ENCODE measurements around the gene CYP4F3. TPM values are rescaled to one million over a fixed set of nuclear protein-coding genes. Genes with fewer than 3 reads are reported as not detected.
"Not testable (repeated sequence)": the region's sequence is repeated elsewhere in the genome, so short reads cannot be mapped to it uniquely, and the experiment has no call there.

Gene CYP4F3
- total RNA-seq, 4 donors from 2014 or later, result 6.3 to 9.7 (median 8.4) TPM

GRCh38 chr19:15673176-15673654, 32.5 kb downstream of the CYP4F3 start:
- 20 to 24% methylated on average over 9 of the region's 9 CpGs for WGBS, 2 donors
- intact Hi-C loops (cut with DNase I; ENCODE audit: low total_unique reads), result no loop called here
- DNase-seq (ENCODE audit: low spot score in 2 of 2), result no peak
- no peak for TF ChIP-seq POLR2A (IDR thresholded peaks at IDR 0.05)
- H3K4me3 ChIP-seq (ENCODE audit: low read depth, poor library complexity, severe bottlenecking), result no peak overlapping the region

DNA sequence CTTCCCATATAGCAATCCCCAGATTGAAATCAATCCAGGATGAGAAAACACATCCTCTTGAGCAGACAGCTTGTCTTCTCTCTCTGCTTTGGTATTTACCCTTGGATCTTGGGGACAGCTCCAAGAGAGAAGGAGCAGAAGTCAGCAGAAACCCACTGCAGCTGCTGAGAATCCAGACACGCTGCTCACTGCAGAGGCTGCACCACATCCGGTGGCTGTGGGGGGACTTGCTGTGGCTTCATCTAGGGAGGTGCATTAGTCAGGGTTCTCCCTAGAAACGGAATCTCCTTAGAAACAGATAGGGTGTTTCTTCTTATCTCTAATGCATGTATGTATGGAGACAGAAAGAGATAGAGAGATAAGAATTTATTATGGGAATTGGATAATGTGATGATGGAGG, 34.9 kb downstream of the CYP4F3 start:
- no peak overlapping the region for H3K4me3 ChIP-seq (ENCODE audit: low read depth, poor library complexity, severe bottlenecking)
- intact Hi-C loops (cut with DNase I; ENCODE audit: low total_unique reads), result no loop called here
- 16 to 52% methylated on average over 3 of the region's 3 CpGs for WGBS, 2 donors
- DNase-seq (ENCODE audit: low spot score in 2 of 2), result no peak
- TF ChIP-seq POLR2A (IDR thresholded peaks at IDR 0.05), result no peak
- TF ChIP-seq, protein P1, sequence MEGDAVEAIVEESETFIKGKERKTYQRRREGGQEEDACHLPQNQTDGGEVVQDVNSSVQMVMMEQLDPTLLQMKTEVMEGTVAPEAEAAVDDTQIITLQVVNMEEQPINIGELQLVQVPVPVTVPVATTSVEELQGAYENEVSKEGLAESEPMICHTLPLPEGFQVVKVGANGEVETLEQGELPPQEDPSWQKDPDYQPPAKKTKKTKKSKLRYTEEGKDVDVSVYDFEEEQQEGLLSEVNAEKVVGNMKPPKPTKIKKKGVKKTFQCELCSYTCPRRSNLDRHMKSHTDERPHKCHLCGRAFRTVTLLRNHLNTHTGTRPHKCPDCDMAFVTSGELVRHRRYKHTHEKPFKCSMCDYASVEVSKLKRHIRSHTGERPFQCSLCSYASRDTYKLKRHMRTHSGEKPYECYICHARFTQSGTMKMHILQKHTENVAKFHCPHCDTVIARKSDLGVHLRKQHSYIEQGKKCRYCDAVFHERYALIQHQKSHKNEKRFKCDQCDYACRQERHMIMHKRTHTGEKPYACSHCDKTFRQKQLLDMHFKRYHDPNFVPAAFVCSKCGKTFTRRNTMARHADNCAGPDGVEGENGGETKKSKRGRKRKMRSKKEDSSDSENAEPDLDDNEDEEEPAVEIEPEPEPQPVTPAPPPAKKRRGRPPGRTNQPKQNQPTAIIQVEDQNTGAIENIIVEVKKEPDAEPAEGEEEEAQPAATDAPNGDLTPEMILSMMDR (IDR thresholded peaks at IDR 0.05), result no peak

DNA sequence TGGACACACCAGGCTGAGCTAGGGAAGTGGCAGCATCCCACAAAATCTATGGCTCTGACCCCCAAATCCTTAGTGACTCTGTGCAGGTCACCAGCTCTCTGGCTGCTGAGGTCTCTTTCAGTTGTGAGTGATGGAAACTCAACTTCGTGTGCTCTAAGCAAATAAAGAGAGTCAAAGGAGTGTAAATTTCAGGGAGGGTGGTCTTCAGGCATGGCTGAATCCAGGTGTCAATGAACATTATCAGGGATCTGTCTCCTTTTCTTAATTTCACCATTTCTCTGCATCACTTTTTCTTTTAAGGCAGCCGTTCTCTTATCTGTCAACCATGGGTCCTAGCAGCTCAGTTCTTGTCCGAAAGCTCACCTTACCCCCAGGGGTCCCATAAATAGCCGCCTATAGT, 38.4 kb downstream of the CYP4F3 start:
- DNase-seq (ENCODE audit: low spot score in 2 of 2), result no peak
- intact Hi-C loops (cut with DNase I; ENCODE audit: low total_unique reads), result no loop called here
- no peak overlapping the region for H3K4me3 ChIP-seq (ENCODE audit: low read depth, poor library complexity, severe bottlenecking)
- no peak for TF ChIP-seq POLR2A (IDR thresholded peaks at IDR 0.05)
- TF ChIP-seq, protein P1 (IDR thresholded peaks at IDR 0.05), result no peak
- WGBS, 2 donors, result 20 to 23% methylated on average over 4 of the region's 4 CpGs

GRCh38 chr19:15679865-15680264, 39.2 kb downstream of the CYP4F3 start:
- 58 to 68% methylated on average over 4 of the region's 4 CpGs for whole genome bisulfite sequencing, 2 donors
- H3K4me3 ChIP-seq (ENCODE audit: low read depth, poor library complexity, severe bottlenecking); DNase-seq (ENCODE audit: low spot score in 2 of 2); intact Hi-C loops (cut with DNase I; ENCODE audit: low total_unique reads): not testable (repeated sequence)

DNA sequence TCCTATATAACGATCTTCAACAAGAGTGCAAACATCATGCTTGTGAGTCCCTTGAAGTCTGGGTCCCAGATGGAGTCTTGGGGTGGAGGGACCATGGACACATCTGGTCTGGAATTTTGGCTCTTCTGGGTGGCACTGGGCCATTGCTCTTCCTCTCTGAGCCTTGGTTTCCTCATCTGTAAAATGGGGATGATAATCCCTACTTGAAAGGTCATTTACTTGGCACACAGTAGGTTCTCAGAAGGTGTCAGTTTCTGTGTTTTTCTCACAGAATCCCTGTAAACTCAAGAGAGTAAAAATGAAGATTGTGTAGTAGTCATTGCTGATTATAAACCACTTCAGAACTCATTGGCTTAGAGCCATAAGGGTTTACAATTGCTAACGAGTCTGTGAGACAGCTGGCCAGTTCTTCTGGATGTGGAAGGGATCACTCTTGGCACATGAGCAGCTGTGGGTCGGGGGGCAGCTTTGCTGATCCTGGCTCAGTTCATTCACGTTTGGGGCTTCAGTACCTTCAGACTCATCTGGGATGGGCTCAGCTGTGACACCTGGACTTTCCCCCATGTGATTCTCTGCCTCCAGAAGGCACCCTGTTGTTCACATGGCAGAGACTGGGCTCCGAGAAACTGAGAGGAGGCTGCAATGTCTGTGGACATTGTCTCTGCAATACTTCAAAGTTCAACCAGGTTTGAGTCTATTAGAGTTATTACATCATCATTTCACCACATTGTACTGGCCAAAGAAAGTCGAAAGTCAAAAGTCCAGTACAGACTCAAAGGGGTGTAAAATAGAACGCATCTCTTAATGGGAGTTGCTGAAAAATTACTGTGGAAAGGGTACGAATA, 40.0 kb downstream of the CYP4F3 start:
- no peak for DNase-seq (ENCODE audit: low spot score in 2 of 2)
- H3K4me3 ChIP-seq (ENCODE audit: low read depth, poor library complexity, severe bottlenecking), result no peak overlapping the region
- TF ChIP-seq, protein P1 (IDR thresholded peaks at IDR 0.05), result no peak
- no peak for TF ChIP-seq POLR2A (IDR thresholded peaks at IDR 0.05)
- whole genome bisulfite sequencing, 2 donors, result 56 to 66% methylated on average over 8 of the region's 8 CpGs
- intact Hi-C loops (cut with DNase I; ENCODE audit: low total_unique reads), result no loop called here

DNA sequence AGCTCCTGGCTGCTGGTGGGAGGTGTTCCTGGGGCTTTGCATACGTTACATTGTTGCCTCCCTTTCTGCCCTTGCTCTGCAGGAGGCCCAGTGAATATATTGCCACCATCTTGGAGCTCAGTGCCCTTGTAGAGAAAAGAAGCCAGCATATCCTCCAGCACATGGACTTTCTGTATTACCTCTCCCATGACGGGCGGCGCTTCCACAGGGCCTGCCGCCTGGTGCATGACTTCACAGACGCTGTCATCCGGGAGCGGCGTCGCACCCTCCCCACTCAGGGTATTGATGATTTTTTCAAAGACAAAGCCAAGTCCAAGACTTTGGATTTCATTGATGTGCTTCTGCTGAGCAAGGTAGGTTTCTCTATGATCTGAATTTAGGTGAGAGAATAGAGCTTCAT, 42.7 kb downstream of the CYP4F3 start:
- 84 to 86% methylated on average over 10 of the region's 10 CpGs for WGBS, 2 donors
- intact Hi-C loops (cut with DNase I; ENCODE audit: low total_unique reads), result no loop called here
- H3K4me3 ChIP-seq (ENCODE audit: low read depth, poor library complexity, severe bottlenecking), result no peak overlapping the region
- no peak for DNase-seq (ENCODE audit: low spot score in 2 of 2)
- TF ChIP-seq POLR2A (IDR thresholded peaks at IDR 0.05), result no peak
- TF ChIP-seq, protein P1 (IDR thresholded peaks at IDR 0.05), result no peak

DNA sequence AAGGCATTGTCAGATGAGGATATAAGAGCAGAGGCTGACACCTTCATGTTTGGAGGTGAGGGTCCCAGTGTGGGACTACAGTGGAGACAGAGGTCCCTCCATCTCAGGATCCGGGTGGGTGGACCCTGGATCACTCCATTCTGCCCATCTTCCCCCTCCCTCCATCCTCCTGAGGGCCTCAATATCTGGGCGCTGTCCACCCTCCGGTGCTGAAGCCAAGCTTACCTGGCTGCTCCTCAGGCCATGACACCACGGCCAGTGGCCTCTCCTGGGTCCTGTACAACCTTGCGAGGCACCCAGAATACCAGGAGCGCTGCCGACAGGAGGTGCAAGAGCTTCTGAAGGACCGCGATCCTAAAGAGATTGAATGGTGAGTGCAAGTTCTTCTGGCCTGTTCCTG, 44.1 kb downstream of the CYP4F3 start:
- intact Hi-C loops (cut with DNase I; ENCODE audit: low total_unique reads), result no loop called here
- WGBS, 2 donors, result 42 to 49% methylated on average over 9 of the region's 9 CpGs
- no peak overlapping the region for H3K4me3 ChIP-seq (ENCODE audit: low read depth, poor library complexity, severe bottlenecking)
- TF ChIP-seq POLR2A (IDR thresholded peaks at IDR 0.05), result no peak
- TF ChIP-seq, protein P1 (IDR thresholded peaks at IDR 0.05), result no peak
- no peak for DNase-seq (ENCODE audit: low spot score in 2 of 2)

Data from lower leg skin (tissue), 4 donors.